HG02973 (cell line): ENCODE measurements around the gene SLC28A1.

Source experiments
- ATAC-seq: cut with Tn5 transposase; IDR thresholded peaks from one replicate; pipeline ENCODE4 v1.9.1; 2021; ENCODE audit warnings: moderate library complexity; ENCODE audit not compliant: unreplicated experiment

Gene SLC28A1

GRCh38 chr15:84934942-84935729, 50.7 kb downstream of the SLC28A1 start:
- no peak for ATAC-seq

GRCh38 chr15:84937144-84937543, 52.7 kb downstream of the SLC28A1 start:
- no peak for ATAC-seq

- ATAC-seq: no peak
These were observed 54.3 kb downstream of the SLC28A1 start for GRCh38 chr15:84938726-84939125.

GRCh38 chr15:84940399-84940798, 55.9 kb downstream of the SLC28A1 start:
- no peak for ATAC-seq

- ATAC-seq: no peak
These were observed 58.0 kb downstream of the SLC28A1 start for GRCh38 chr15:84942456-84942855.

- no peak for ATAC-seq
These were observed 59.8 kb downstream of the SLC28A1 start for GRCh38 chr15:84944311-84944710.

GRCh38 chr15:84944861-84945260, 60.4 kb downstream of the SLC28A1 start:
- no peak for ATAC-seq

GRCh38 chr15:84946772-84947489, 62.5 kb downstream of the SLC28A1 start:
- no peak for ATAC-seq

- ATAC-seq: no peak
These were observed 63.7 kb downstream of the SLC28A1 start for GRCh38 chr15:84947947-84948830.

- no peak for ATAC-seq
These were observed 64.6 kb downstream of the SLC28A1 start for GRCh38 chr15:84949043-84949442.

GRCh38 chr15:84949845-84950569, 65.5 kb downstream of the SLC28A1 start:
- ATAC-seq: no peak

- ATAC-seq: no peak
These were observed 66.2 kb downstream of the SLC28A1 start for GRCh38 chr15:84950570-84951111.

- ATAC-seq: no peak
These were observed 67.3 kb downstream of the SLC28A1 start for GRCh38 chr15:84951736-84952135.

GRCh38 chr15:84953136-84953535, 68.7 kb downstream of the SLC28A1 start:
- no peak for ATAC-seq

GRCh38 chr15:84953726-84954125, 69.3 kb downstream of the SLC28A1 start:
- ATAC-seq: no peak

- no peak for ATAC-seq
These were observed 70.8 kb downstream of the SLC28A1 start for GRCh38 chr15:84955089-84955848.

- no peak for ATAC-seq
These were observed 71.7 kb downstream of the SLC28A1 start for GRCh38 chr15:84956199-84956598.

GRCh38 chr15:84960391-84961113, 76.1 kb downstream of the SLC28A1 start:
- ATAC-seq: no peak

- ATAC-seq: no peak
These were observed 76.6 kb downstream of the SLC28A1 start for GRCh38 chr15:84961114-84961452.
